Measurements from ENCODE around the gene MGST3.
"Not testable (repeated sequence)": the region's sequence is repeated elsewhere in the genome, so short reads cannot be mapped to it uniquely, and the experiment has no call there.

Gene MGST3

DNA sequence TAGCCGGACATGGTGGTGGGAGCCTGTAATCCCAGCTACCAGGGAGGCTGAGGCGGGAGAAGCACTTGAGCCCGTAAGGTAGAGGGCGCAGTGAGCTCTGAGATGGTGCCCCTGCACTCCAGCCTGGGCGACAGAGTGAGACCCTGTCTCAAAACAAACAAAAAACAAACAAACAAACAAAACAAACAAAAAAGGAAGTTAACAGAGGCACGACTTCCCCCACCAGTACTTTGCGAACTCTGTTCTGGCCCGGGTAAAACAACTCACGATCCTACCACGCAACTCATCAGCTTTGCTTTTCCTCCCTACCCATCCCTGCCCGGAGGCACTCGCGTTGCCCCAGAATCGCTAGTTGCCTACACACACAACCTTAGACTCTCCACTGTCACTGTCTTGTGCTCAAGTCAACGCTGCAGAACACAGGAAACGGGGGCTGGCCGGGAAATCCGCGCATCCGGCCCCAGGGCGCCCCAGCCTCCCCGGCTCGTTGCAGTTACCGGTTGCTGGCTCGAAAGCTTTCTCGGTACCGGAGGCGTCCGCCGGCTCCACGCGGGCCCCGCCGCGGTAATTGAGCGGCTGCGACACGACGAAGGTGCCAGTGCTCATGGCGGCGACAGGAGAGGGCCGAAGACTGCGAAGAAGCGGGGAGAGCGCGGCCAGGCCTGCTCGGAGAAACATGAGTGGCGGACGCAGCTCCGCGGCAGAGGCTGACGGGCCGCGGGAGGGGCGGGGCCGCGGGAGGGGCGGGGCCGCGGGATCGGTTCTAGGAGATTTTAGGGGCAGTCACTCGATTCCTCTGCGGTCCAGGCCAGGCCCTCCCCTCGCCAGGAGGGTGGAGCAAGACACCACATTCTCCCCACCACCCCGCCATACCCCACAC is 67.1 kb downstream of the MGST3 start, which contains the start of gene ALDH9A1:
ALDH9A1 (minus strand) TSS at position 682 of the 880 bp plus-strand sequence; CDS start at position 678, 4 bp downstream.
- peak; percentile 86 for DNase-seq (ENCODE audit: low spot score)

DNA sequence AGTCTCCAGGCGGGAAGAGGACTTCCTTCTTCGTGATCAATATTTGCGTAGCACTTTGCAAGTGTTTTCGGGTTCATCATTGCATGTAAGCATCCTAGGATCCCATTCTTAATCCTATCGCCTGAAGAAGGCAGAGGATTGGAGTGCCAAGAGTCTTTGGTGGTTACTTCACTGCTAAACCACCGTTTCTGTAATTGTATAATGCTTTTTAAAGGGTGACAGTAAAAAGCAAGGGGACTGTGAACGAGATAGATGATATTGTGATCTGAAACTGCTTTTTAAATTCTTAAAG is 67.7 kb downstream of the MGST3 start:
- DNase-seq (ENCODE audit: low spot score): no peak

DNA sequence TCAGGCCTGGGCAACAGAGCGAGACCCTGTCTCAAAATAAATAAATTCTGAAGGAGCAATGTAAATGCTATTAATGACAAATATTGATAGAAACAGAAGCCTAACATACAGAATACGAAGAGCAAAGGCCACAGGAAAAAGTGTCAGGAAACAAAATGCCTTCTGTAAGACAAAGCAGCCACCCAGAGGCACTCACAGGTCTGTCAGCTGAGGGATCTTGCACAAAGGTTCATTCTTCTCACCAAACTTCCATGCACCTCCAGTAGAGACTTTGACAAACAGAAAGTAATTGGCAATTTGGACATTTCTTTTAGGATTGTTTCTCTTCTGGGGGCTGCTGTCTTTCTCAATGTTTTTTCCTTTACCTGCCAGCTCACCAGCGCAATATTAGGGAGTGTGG is 68.5 kb downstream of the MGST3 start:
- DNase-seq (ENCODE audit: low spot score): no peak

DNA sequence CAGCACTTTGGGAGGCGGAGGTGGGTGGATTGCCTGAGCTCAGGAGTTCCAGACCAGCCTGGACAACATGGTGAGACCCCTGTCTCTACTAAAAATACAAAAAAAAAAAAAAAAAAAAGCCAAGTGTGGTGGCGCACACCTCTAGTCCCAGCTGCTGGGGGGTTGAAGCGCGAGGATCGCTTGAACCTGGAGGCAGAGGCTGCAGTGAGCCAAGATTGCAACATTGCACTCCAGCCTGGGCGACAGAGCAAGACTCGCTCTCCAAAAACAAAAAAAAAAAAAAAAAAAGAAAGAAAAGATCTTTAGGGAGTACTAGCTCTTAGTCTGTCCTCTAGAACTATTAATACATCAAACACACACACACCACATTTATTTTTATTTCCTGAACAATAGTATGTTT is 70.9 kb downstream of the MGST3 start:
- DNase-seq (ENCODE audit: low spot score): not testable (repeated sequence)

DNA sequence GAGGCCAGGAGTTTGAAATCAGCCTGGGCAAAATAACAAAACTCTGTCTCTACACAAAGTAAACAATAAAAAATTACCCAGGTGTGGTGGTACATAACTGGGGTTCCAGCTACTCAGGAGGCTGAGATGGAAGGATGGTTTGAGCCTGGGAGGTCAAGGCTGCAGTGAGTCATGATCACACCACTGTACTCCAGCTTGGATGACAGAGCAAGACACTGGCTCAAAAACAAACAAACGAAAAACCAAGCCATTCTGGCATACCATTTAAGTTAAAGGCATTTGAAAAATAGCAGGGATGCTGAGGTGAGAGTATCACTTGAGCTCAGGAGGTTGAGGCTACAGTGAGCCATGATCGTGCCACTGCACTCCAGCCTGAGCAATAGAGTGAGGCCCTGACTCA is 72.6 kb downstream of the MGST3 start:
- DNase-seq (ENCODE audit: low spot score): no peak
